SK-N-SH treated with all-trans-retinoic acid at 6 μM for 48 hours (cell line): Measurements from ENCODE around the gene COL19A1.

ENCODE experiments used
- ATAC-seq: fragments of 200-7000 bp; cut with Tn5 transposase; 3 replicates; pipeline ENCODE4 v1.9.1; 2020; ENCODE audit warnings: mild to moderate bottlenecking, moderate library complexity
- ARNTL ChIP-seq: fragments of 450-650 bp; formaldehyde crosslinking; IDR thresholded peaks from 2 replicates; pipeline ENCODE4 v1.5.0; 2020; ENCODE audit warnings: low read depth, mild to moderate bottlenecking, moderate library complexity, borderline replicate concordance
- BACH2 ChIP-seq: fragments of 250-450 bp; sonication (Bioruptor Pico); IDR thresholded peaks from 2 replicates; pipeline ENCODE4 v1.9.0; 2021; ENCODE audit warnings: mild to moderate bottlenecking, borderline replicate concordance
- CREB5 ChIP-seq: fragments of 250-450 bp; sonication (Bioruptor Pico); IDR thresholded peaks from 2 replicates; pipeline ENCODE4 v1.5.1; 2020; ENCODE audit warnings: low read depth, mild to moderate bottlenecking, moderate library complexity
- CSDC2 ChIP-seq: fragments of 250-450 bp; sonication (Bioruptor Pico); IDR thresholded peaks from 2 replicates; pipeline ENCODE4 v1.5.0; 2020; ENCODE audit warnings: mild to moderate bottlenecking, moderate library complexity
- CSRNP3 ChIP-seq: fragments of 250-450 bp; sonication (Bioruptor Pico); IDR thresholded peaks from 2 replicates; pipeline ENCODE4 v1.5.1; 2021; ENCODE audit warnings: mild to moderate bottlenecking, moderate library complexity
- ESRRG ChIP-seq: fragments of 250-450 bp; sonication (Bioruptor Pico); IDR thresholded peaks from 2 replicates; pipeline ENCODE4 v1.6.1; 2021; ENCODE audit warnings: mild to moderate bottlenecking
- GLIS3 ChIP-seq: fragments of 250-450 bp; sonication (Bioruptor Pico); IDR thresholded peaks from 2 replicates; pipeline ENCODE4 v1.5.0; 2020; ENCODE audit warnings: mild to moderate bottlenecking, moderate library complexity
- ISL1 ChIP-seq: fragments of 250-450 bp; sonication (Bioruptor Pico); IDR thresholded peaks from 2 replicates; pipeline ENCODE4 v2.1.2; 2022; ENCODE audit warnings: mild to moderate bottlenecking, moderate library complexity
- PATZ1 ChIP-seq: fragments of 250-450 bp; sonication (Bioruptor Pico); IDR thresholded peaks from 2 replicates; pipeline ENCODE4 v1.8.0; 2020; ENCODE audit warnings: mild to moderate bottlenecking, moderate library complexity, borderline replicate concordance
- POU6F1 ChIP-seq: fragments of 250-450 bp; sonication (Bioruptor Pico); IDR thresholded peaks from 2 replicates; pipeline ENCODE4 v1.8.0; 2021; ENCODE audit warnings: low read depth, mild to moderate bottlenecking, moderate library complexity, borderline replicate concordance
- PPARA ChIP-seq: fragments of 250-450 bp; sonication (Bioruptor Pico); IDR thresholded peaks from 2 replicates; pipeline ENCODE4 v1.5.0; 2020; ENCODE audit warnings: mild to moderate bottlenecking, borderline replicate concordance
- RARB ChIP-seq: fragments of 250-450 bp; sonication (Bioruptor Pico); IDR thresholded peaks from 2 replicates; pipeline ENCODE4 v1.8.0; 2021; ENCODE audit warnings: mild to moderate bottlenecking, moderate library complexity
- SNAI2 ChIP-seq: fragments of 250-450 bp; sonication (Bioruptor Pico); IDR thresholded peaks from 2 replicates; pipeline ENCODE4 v1.5.0; 2020; ENCODE audit warnings: mild to moderate bottlenecking, moderate library complexity
- TCF4 ChIP-seq: fragments of 250-450 bp; sonication (Bioruptor Pico); IDR thresholded peaks from 2 replicates; pipeline ENCODE4 v1.8.0; 2021; ENCODE audit warnings: mild to moderate bottlenecking, moderate library complexity, borderline replicate concordance
- TSHZ2 ChIP-seq: fragments of 250-450 bp; sonication (Bioruptor Pico); IDR thresholded peaks from 2 replicates; pipeline ENCODE4 v1.5.0; 2020; ENCODE audit warnings: mild to moderate bottlenecking, moderate library complexity
- ZC3H10 ChIP-seq: fragments of 250-450 bp; sonication (Bioruptor Pico); IDR thresholded peaks from 2 replicates; pipeline ENCODE4 v1.5.1; 2021; ENCODE audit warnings: mild to moderate bottlenecking, moderate library complexity
- ZFP3 ChIP-seq: fragments of 250-450 bp; sonication (Bioruptor Pico); IDR thresholded peaks from 2 replicates; pipeline ENCODE4 v1.5.0; 2020; ENCODE audit warnings: mild to moderate bottlenecking, moderate library complexity
- ZNF565 ChIP-seq: fragments of 450-650 bp; formaldehyde crosslinking; conservative IDR thresholded peaks from 2 replicates; pipeline ENCODE4 v1.5.0; 2020; ENCODE audit warnings: low read depth, mild to moderate bottlenecking, moderate library complexity
- ZNF70 ChIP-seq: fragments of 450-650 bp; formaldehyde crosslinking; IDR thresholded peaks from 2 replicates; pipeline ENCODE4 v1.5.0; 2020; ENCODE audit warnings: mild to moderate bottlenecking, moderate library complexity
- ZNF8 ChIP-seq: fragments of 450-650 bp; formaldehyde crosslinking; IDR thresholded peaks from 2 replicates; pipeline ENCODE4 v1.5.0; 2020; ENCODE audit warnings: mild to moderate bottlenecking, moderate library complexity

The COL19A1 gene

GRCh38 chr6:70037445-70037844 lies 171.1 kb downstream of the COL19A1 start:
- no peak for ATAC-seq
- 0 out of 2 replicates have a peak, but pooled peaks have one; percentile 37 for TF ChIP-seq TSHZ2
- no peak for TF ChIP-seq ZNF565
- no peak for TF ChIP-seq CREB5 (CRISPR knock-in tag)
- TF ChIP-seq TCF4, result peak; percentile 38; the same call in 1 of the 2 replicates
- no peak for TF ChIP-seq PATZ1 (CRISPR knock-in tag)
- no peak for TF ChIP-seq ZC3H10 (CRISPR knock-in tag)
- TF ChIP-seq ZNF8, result no peak

- TF ChIP-seq ZFP3 (CRISPR knock-in tag), result no peak
- TF ChIP-seq PATZ1 (CRISPR knock-in tag), result no peak
- no peak for TF ChIP-seq ZC3H10 (CRISPR knock-in tag)
- no peak for TF ChIP-seq GLIS3
- no peak for TF ChIP-seq ARNTL (CRISPR knock-in tag)
- ATAC-seq, result no peak
Observed at GRCh38 chr6:70040766-70041165, 174.4 kb downstream of the COL19A1 start.

- ATAC-seq, result no peak
- no peak for TF ChIP-seq ISL1 (CRISPR knock-in tag)
- TF ChIP-seq CREB5 (CRISPR knock-in tag), result no peak
- TF ChIP-seq SNAI2 (CRISPR knock-in tag), result no peak
- no peak for TF ChIP-seq GLIS3
- no peak for TF ChIP-seq PPARA (CRISPR knock-in tag)
- TF ChIP-seq CSDC2 (CRISPR knock-in tag), result no peak
- TF ChIP-seq RARB, result no peak
- no peak for TF ChIP-seq POU6F1 (CRISPR knock-in tag)
- no peak for TF ChIP-seq ARNTL (CRISPR knock-in tag)
- TF ChIP-seq PATZ1 (CRISPR knock-in tag), result no peak
- TF ChIP-seq ZNF565, result no peak
- no peak for TF ChIP-seq ZNF8
- TF ChIP-seq ESRRG (CRISPR knock-in tag), result no peak
- TF ChIP-seq ZFP3 (CRISPR knock-in tag), result no peak
- no peak for TF ChIP-seq BACH2 (CRISPR knock-in tag)
- TF ChIP-seq ZNF70, result no peak
- no peak for TF ChIP-seq CSRNP3 (CRISPR knock-in tag)
- TF ChIP-seq ZC3H10 (CRISPR knock-in tag), result no peak
Observed at GRCh38 chr6:70041411-70041810, 175.1 kb downstream of the COL19A1 start.
